ENCODE data around the gene CDX2.

CDX2 gene

DNA sequence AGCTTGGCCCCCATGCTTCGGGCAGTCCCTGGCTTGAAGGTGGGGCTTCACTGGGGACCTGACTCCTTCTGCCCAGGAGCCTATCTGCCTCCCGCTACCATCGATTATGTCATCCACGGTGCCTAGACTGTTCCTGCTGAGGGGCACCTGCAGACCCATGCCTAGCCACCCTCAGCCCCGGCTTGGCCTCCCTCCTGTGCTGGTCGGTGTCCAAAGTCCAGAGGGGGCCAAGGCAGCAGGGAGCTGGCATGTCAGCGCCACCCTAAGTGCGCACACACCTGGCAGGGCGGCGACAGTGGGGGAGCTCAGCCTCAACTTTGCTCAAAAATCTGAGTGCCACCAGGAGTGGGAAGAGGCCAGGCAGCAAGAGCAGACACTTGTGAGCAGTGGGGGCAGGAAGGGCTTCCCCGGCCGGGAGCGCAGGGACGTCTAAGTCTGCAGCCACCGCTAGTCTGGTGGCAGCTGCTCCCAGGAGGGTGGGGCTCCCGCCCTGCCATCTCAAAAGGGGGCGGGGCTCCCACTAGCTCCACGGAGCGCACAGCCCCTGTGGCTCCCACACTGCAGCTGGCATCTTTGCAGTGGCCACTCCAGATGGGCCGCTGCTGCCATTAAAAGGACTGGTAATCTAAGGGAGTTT lies 32.8 kb upstream of the CDX2 start:
- H2BK5ac ChIP-seq (ENCODE audit: low read depth, low read length, poor library complexity, severe bottlenecking), result no peak overlapping the region
- no peak overlapping the region for H2BK120ac ChIP-seq (ENCODE audit: low read depth, low read length)
- no peaks in the 10 kb centered on the region for H3K9me3 ChIP-seq (ENCODE audit: control insufficient read depth, low read length)
- peak overlapping the region; percentile 28 for H2BK15ac ChIP-seq (ENCODE audit: low read depth, poor library complexity, severe bottlenecking)
- H3K18ac ChIP-seq (ENCODE audit: low read depth in 1 of 2, low read length in 2 of 2), result no peak overlapping the region
- no peaks in the 10 kb centered on the region for H3K79me1 ChIP-seq (replicated peaks; ENCODE audit: low read length, poor library complexity, severe bottlenecking)
- H3K27ac ChIP-seq (ENCODE audit: low read length, poor library complexity, severe bottlenecking), result no peak overlapping the region
- peak overlapping the region; percentile 50 for H4K91ac ChIP-seq (ENCODE audit: low read length)
- DNase-seq, result no peak
- no peak overlapping the region for H2BK12ac ChIP-seq (ENCODE audit: low read length in 2 of 2)
- H2AK5ac ChIP-seq (ENCODE audit: low read length, severe bottlenecking), result no peak overlapping the region
- H2AFZ ChIP-seq (ENCODE audit: low read depth, low read length), result no peak overlapping the region
- H3K14ac ChIP-seq (ENCODE audit: low read length in 2 of 2), result no peak overlapping the region
- no peaks in the 10 kb centered on the region for H3K36me3 ChIP-seq (ENCODE audit: control insufficient read depth in 1 of 2, insufficient read depth in 2 of 2, low read depth in 1 of 2, low read length in 2 of 2)
- no peak overlapping the region for H3K9ac ChIP-seq (ENCODE audit: low read length)
- peaks cover 4 to 12% of the 10 kb centered on the region in 2 experiments for H3K27me3 ChIP-seq (ENCODE audit: control insufficient read depth in 1 of 2, insufficient read depth in 1 of 2, low read length in 2 of 2)
- H4K8ac ChIP-seq (ENCODE audit: low read length), result no peak overlapping the region
- H3K4ac ChIP-seq (ENCODE audit: low read depth in 1 of 2, low read length in 2 of 2), result no peak overlapping the region
- 86% methylated on average over 20 of the region's 20 CpGs for WGBS
- H3K4me3 ChIP-seq (ENCODE audit: insufficient read depth in 1 of 2, low read depth in 1 of 2, low read length in 2 of 2), result no peak overlapping the region
- H3K4me1 ChIP-seq (ENCODE audit: control insufficient read depth, insufficient read depth, low read depth, low read length), result peaks cover 2% of the 10 kb centered on the region
- no peak overlapping the region for H3K23ac ChIP-seq (ENCODE audit: low read length in 2 of 2)
- H3K4me2 ChIP-seq (ENCODE audit: low read length, poor library complexity, severe bottlenecking), result no peak overlapping the region

DNA sequence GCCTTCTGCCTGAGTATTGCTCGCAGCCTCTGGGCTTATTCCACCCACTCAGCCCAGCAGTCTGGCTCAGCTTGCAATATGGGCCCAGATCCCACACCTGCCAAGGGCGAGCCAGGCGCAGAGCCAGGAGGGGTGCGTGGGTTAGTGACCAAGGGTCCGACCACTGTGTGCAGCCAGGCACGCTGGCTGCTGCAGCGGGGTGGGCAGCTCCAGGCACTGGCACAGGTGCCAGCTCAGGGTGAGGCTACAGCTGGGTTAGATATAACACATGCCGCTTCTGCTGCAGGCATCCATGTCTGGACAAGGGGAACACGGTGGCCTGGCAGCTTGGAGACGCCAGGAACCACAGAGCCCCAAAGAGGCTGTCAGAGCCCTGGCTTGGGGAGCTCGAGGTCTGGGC lies 31.9 kb upstream of the CDX2 start:
- Histone ChIP-seq H2AFZ (ENCODE audit: low read depth, low read length) (no peak overlapping the region), H2AK5ac (ENCODE audit: low read length, severe bottlenecking) (no peak overlapping the region), H3K4me2 (ENCODE audit: low read length, poor library complexity, severe bottlenecking) (no peak overlapping the region), H3K27me3 (ENCODE audit: control insufficient read depth in 1 of 2, insufficient read depth in 1 of 2, low read length in 2 of 2) (peaks cover 4 to 12% of the 10 kb centered on the region in 2 experiments), H3K79me1 (replicated peaks; ENCODE audit: low read length, poor library complexity, severe bottlenecking) (no peaks in the 10 kb centered on the region), H2BK12ac (ENCODE audit: low read length in 2 of 2) (no peak overlapping the region), H2BK15ac (ENCODE audit: low read depth, poor library complexity, severe bottlenecking) (no peak overlapping the region), H3K23ac (ENCODE audit: low read length in 2 of 2) (no peak overlapping the region), H4K8ac (ENCODE audit: low read length) (no peak overlapping the region), H3K9me3 (ENCODE audit: control insufficient read depth, low read length) (no peaks in the 10 kb centered on the region), H3K4me3 (ENCODE audit: insufficient read depth in 1 of 2, low read depth in 1 of 2, low read length in 2 of 2) (no peak overlapping the region), H2BK5ac (ENCODE audit: low read depth, low read length, poor library complexity, severe bottlenecking) (no peak overlapping the region), H3K4me1 (ENCODE audit: control insufficient read depth, insufficient read depth, low read depth, low read length) (peaks cover 2% of the 10 kb centered on the region), H3K14ac (ENCODE audit: low read length in 2 of 2) (no peak overlapping the region), H3K18ac (ENCODE audit: low read depth in 1 of 2, low read length in 2 of 2) (peak overlapping the region in 1 of 2 experiments; percentile 30), H2BK120ac (ENCODE audit: low read depth, low read length) (no peak overlapping the region), H3K9ac (ENCODE audit: low read length) (no peak overlapping the region), H3K27ac (ENCODE audit: low read length, poor library complexity, severe bottlenecking) (no peak overlapping the region), H3K4ac (ENCODE audit: low read depth in 1 of 2, low read length in 2 of 2) (no peak overlapping the region), H4K91ac (ENCODE audit: low read length) (no peak overlapping the region), H3K36me3 (ENCODE audit: control insufficient read depth in 1 of 2, insufficient read depth in 2 of 2, low read depth in 1 of 2, low read length in 2 of 2) (no peaks in the 10 kb centered on the region)
- 91% methylated on average over 11 of the region's 11 CpGs for WGBS
- no peak for DNase-seq

DNA sequence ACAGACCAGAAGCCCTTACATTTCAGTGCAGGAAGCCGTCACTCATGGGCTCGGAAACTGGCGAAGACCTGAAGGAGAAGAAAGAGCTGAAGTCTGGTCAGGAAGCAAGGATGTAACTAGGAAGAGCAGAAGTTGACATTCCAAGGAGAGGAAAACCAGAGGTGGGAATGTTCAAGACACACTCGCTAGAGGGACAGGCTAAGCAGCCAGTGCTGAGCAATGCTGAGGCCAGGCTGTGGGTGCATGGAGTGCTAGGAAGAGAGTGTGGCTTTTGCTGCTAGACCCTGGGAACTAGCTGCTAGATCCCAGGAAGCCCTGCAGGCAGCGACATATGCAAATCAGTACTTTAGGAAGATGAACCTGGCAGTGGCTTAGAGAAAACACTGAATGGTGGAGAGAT lies 31.5 kb upstream of the CDX2 start:
- Histone ChIP-seq H2BK120ac (ENCODE audit: low read depth, low read length) (no peak overlapping the region), H3K27me3 (ENCODE audit: control insufficient read depth in 1 of 2, insufficient read depth in 1 of 2, low read length in 2 of 2) (peaks cover 5 to 12% of the 10 kb centered on the region in 2 experiments), H4K91ac (ENCODE audit: low read length) (no peak overlapping the region), H3K79me1 (replicated peaks; ENCODE audit: low read length, poor library complexity, severe bottlenecking) (no peaks in the 10 kb centered on the region), H4K8ac (ENCODE audit: low read length) (no peak overlapping the region), H2BK5ac (ENCODE audit: low read depth, low read length, poor library complexity, severe bottlenecking) (no peak overlapping the region), H3K18ac (ENCODE audit: low read depth in 1 of 2, low read length in 2 of 2) (peak overlapping the region in 1 of 2 experiments; percentile 30), H3K4ac (ENCODE audit: low read depth in 1 of 2, low read length in 2 of 2) (no peak overlapping the region), H2AK5ac (ENCODE audit: low read length, severe bottlenecking) (no peak overlapping the region), H3K4me1 (ENCODE audit: control insufficient read depth, insufficient read depth, low read depth, low read length) (peaks cover 2% of the 10 kb centered on the region), H2AFZ (ENCODE audit: low read depth, low read length) (no peak overlapping the region), H2BK12ac (ENCODE audit: low read length in 2 of 2) (no peak overlapping the region), H3K36me3 (ENCODE audit: control insufficient read depth in 1 of 2, insufficient read depth in 2 of 2, low read depth in 1 of 2, low read length in 2 of 2) (no peaks in the 10 kb centered on the region), H3K4me3 (ENCODE audit: insufficient read depth in 1 of 2, low read depth in 1 of 2, low read length in 2 of 2) (no peak overlapping the region), H2BK15ac (ENCODE audit: low read depth, poor library complexity, severe bottlenecking) (no peak overlapping the region), H3K9ac (ENCODE audit: low read length) (no peak overlapping the region), H3K23ac (ENCODE audit: low read length in 2 of 2) (no peak overlapping the region), H3K27ac (ENCODE audit: low read length, poor library complexity, severe bottlenecking) (no peak overlapping the region), H3K9me3 (ENCODE audit: control insufficient read depth, low read length) (no peaks in the 10 kb centered on the region), H3K4me2 (ENCODE audit: low read length, poor library complexity, severe bottlenecking) (no peak overlapping the region), H3K14ac (ENCODE audit: low read length in 2 of 2) (peak overlapping the region in 1 of 2 experiments; percentile 65)
- no peak for DNase-seq
- 15% methylated on average over 5 of the region's 5 CpGs for WGBS

DNA sequence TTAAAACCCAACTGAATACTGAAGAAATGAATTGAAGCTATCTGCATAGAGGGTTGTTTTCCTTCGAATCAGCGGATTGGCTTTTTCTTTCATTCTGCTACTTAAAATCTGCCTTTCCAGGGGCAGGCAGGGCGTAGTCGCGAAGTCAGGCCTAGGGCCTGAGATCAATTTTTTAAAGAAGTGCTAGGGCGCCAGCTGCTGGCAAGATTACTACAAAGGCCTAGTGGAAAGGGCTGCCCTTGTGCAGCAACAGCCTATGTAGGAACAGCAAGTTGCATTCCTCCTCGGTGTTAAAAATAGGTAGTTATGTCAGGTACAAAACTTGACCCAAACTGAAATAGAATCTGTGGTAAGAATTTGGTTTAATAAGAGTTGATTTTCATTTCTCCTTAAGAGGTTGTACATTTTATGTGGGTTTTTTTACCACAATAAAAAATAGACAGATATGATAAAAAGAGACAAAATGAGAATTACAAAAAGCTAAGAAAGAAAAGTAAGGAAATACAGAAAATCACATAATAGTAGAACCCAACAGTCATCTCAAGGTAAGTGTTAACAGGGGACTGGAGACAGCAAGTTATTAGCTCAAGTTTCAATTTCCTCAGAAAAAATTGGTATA lies 28.9 kb upstream of the CDX2 start:
- Histone ChIP-seq H3K23ac (ENCODE audit: low read length in 2 of 2) (no peak overlapping the region), H3K27ac (ENCODE audit: low read length, poor library complexity, severe bottlenecking) (no peak overlapping the region), H3K36me3 (ENCODE audit: control insufficient read depth in 1 of 2, insufficient read depth in 2 of 2, low read depth in 1 of 2, low read length in 2 of 2) (no peaks in the 10 kb centered on the region), H3K27me3 (ENCODE audit: control insufficient read depth in 1 of 2, insufficient read depth in 1 of 2, low read length in 2 of 2) (peaks cover 12 to 21% of the 10 kb centered on the region in 2 experiments), H4K8ac (ENCODE audit: low read length) (no peak overlapping the region), H3K4me1 (ENCODE audit: control insufficient read depth, insufficient read depth, low read depth, low read length) (peaks cover 2% of the 10 kb centered on the region), H2BK120ac (ENCODE audit: low read depth, low read length) (no peak overlapping the region), H3K18ac (ENCODE audit: low read depth in 1 of 2, low read length in 2 of 2) (no peak overlapping the region), H3K14ac (ENCODE audit: low read length in 2 of 2) (no peak overlapping the region), H2AFZ (ENCODE audit: low read depth, low read length) (no peak overlapping the region), H3K9ac (ENCODE audit: low read length) (peak overlapping the region; percentile 38), H3K4me3 (ENCODE audit: insufficient read depth in 1 of 2, low read depth in 1 of 2, low read length in 2 of 2) (no peak overlapping the region), H3K9me3 (ENCODE audit: control insufficient read depth, low read length) (no peaks in the 10 kb centered on the region), H4K91ac (ENCODE audit: low read length) (no peak overlapping the region), H2BK15ac (ENCODE audit: low read depth, poor library complexity, severe bottlenecking) (no peak overlapping the region), H2BK12ac (ENCODE audit: low read length in 2 of 2) (no peak overlapping the region), H3K4ac (ENCODE audit: low read depth in 1 of 2, low read length in 2 of 2) (no peak overlapping the region), H3K4me2 (ENCODE audit: low read length, poor library complexity, severe bottlenecking) (no peak overlapping the region), H2BK5ac (ENCODE audit: low read depth, low read length, poor library complexity, severe bottlenecking) (no peak overlapping the region), H2AK5ac (ENCODE audit: low read length, severe bottlenecking) (no peak overlapping the region), H3K79me1 (replicated peaks; ENCODE audit: low read length, poor library complexity, severe bottlenecking) (no peaks in the 10 kb centered on the region)
- WGBS, result 31% methylated on average over 7 of the region's 7 CpGs
- DNase-seq, result peak; percentile 56
